Immature natural killer cell (primary cell): ENCODE measurements around the gene NDUFS1. TPM values are rescaled to one million over a fixed set of nuclear protein-coding genes. Genes with fewer than 3 reads are reported as not detected.
"Not testable (repeated sequence)": the region's sequence is repeated elsewhere in the genome, so short reads cannot be mapped to it uniquely, and the experiment has no call there.

Experiments used
- DNase-seq, 3 donors: peaks; one replicate each; pipeline ENCODE4 v3.0.0; 2022; ENCODE audit warnings: mixed read lengths in 1 of 3
- H3K27ac Mint-ChIP-seq, 6 donors: one replicate each; pipeline ENCODE4 v1.8.0; 2020; ENCODE audit warnings: mixed read lengths in 6 of 6, mild to moderate bottlenecking in 5 of 6, inconsistent platforms in 4 of 6, moderate library complexity in 3 of 6
- H3K27me3 Mint-ChIP-seq, 3 donors: one replicate each; pipeline ENCODE4 v1.8.0; 2020 to 2021; ENCODE audit warnings: low read depth in 3 of 3, mild to moderate bottlenecking in 3 of 3, mixed read lengths in 3 of 3, moderate library complexity in 3 of 3, inconsistent platforms in 1 of 3
- H3K36me3 Mint-ChIP-seq, 3 donors: one replicate each; pipeline ENCODE4 v1.8.0; 2020; ENCODE audit warnings: mixed read lengths in 3 of 3, inconsistent platforms in 2 of 3, mild to moderate bottlenecking in 2 of 3
- H3K4me1 Mint-ChIP-seq, 2 donors: one replicate each; pipeline ENCODE4 v1.8.0; 2020; ENCODE audit warnings: inconsistent platforms in 2 of 2, mild to moderate bottlenecking in 2 of 2, mixed read lengths in 2 of 2, moderate library complexity in 1 of 2
- H3K4me3 Mint-ChIP-seq, 5 donors: one replicate each; pipeline ENCODE4 v1.8.0; 2020; ENCODE audit warnings: mild to moderate bottlenecking in 5 of 5, mixed read lengths in 5 of 5, inconsistent platforms in 3 of 5, moderate library complexity in 3 of 5
- H3K9me3 Mint-ChIP-seq, 6 donors: one replicate each; pipeline ENCODE4 v1.8.0; 2020; ENCODE audit warnings: mild to moderate bottlenecking in 6 of 6, mixed read lengths in 6 of 6, inconsistent platforms in 4 of 6, moderate library complexity in 3 of 6
- polyA plus RNA-seq, 3 donors: library from polyadenylated mRNA; unstranded; fragments of 300-500 nt; fragmentation: Illumina TruSeq; gene quantifications; one replicate each; pipeline ENCODE4 v1.2.3, GENCODE V29; 2021

NDUFS1 gene
- polyA plus RNA-seq, 3 donors from 2014 or later: 30.2 to 43.3 (median 39.7) TPM

- H3K27me3 Mint-ChIP-seq, DNase-seq, H3K4me1 Mint-ChIP-seq, H3K9me3 Mint-ChIP-seq, H3K4me3 Mint-ChIP-seq, H3K27ac Mint-ChIP-seq, H3K36me3 Mint-ChIP-seq: not testable (repeated sequence)
These were observed 22.3 kb upstream of the NDUFS1 start for GRCh38 chr2:206181526-206181925.

DNA sequence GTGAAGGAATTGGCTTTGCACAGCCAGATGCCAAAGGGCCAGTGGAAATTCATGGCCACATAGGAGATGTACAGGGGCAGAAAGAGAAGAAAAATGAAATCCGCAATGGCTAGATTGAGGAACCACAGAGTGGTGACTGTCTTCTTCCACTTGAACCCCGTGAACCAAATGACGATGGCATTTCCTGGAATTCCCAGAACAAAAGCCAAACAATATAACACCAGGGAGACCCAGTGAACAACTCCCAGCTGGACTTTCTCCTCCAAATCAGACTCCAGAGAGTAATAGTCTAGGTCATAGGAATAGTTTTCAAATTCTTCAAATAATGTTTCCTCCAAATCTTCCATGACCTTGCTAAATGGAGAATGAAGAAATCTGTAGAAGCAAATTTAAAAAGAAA lies 17.7 kb upstream of the NDUFS1 start:
- Mint-ChIP-seq H3K4me3 (no peak overlapping the region), H3K9me3 (no peaks in the 10 kb centered on the region), H3K27ac (no peak overlapping the region), H3K27me3 (peaks cover 0 to 5% (median 3%) of the 10 kb centered on the region in 3 donors), H3K4me1 (no peaks in the 10 kb centered on the region), H3K36me3 (no peaks in the 10 kb centered on the region)
- DNase-seq: no peak

DNA sequence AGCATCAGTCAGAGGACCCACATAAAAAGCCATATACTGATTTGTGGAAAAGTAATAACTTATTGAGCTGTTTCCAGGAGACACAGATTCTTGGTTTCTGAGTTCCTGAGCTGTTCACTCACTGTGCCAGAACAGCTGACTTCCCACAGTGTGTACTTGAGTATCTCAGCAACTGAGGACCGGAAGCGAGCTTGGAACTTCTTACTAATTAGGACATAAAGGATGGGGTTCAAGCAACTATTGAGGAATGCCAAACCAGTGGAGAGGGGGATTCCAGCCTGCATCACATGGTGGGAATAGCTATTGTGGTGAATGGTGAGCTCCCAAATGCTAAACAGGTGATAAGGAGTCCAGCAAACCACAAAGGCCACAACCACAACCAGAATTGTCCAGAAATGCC lies 16.9 kb upstream of the NDUFS1 start:
- Mint-ChIP-seq H3K36me3 (no peaks in the 10 kb centered on the region), H3K4me3 (no peak overlapping the region), H3K4me1 (no peaks in the 10 kb centered on the region), H3K9me3 (no peaks in the 10 kb centered on the region), H3K27me3 (peaks cover 0 to 3% (median 2%) of the 10 kb centered on the region in 3 donors), H3K27ac (no peak overlapping the region)
- DNase-seq: no peak

- no peak for DNase-seq
- Mint-ChIP-seq H3K27ac (no peak overlapping the region), H3K27me3 (peaks cover 0 to 2% (median 0%) of the 10 kb centered on the region in 3 donors), H3K4me1 (no peaks in the 10 kb centered on the region), H3K36me3 (peaks cover 9 to 17% (median 11%) of the 10 kb centered on the region in 3 donors), H3K4me3 (no peak overlapping the region), H3K9me3 (no peaks in the 10 kb centered on the region)
These were observed 13.9 kb upstream of the NDUFS1 start for GRCh38 chr2:206173147-206173546.

- H3K4me1 Mint-ChIP-seq, H3K9me3 Mint-ChIP-seq, H3K4me3 Mint-ChIP-seq, H3K27me3 Mint-ChIP-seq, DNase-seq, H3K27ac Mint-ChIP-seq: not testable (repeated sequence)
- H3K36me3 Mint-ChIP-seq: peaks cover 12 to 24% (median 18%) of the 10 kb centered on the region in 3 donors
These were observed 12.6 kb upstream of the NDUFS1 start for GRCh38 chr2:206171624-206172397.

- not testable (repeated sequence) for H3K9me3 Mint-ChIP-seq, DNase-seq, H3K4me1 Mint-ChIP-seq, H3K27ac Mint-ChIP-seq, H3K4me3 Mint-ChIP-seq, H3K27me3 Mint-ChIP-seq
- H3K36me3 Mint-ChIP-seq: peaks cover 13 to 30% (median 18%) of the 10 kb centered on the region in 3 donors
These were observed 9.0 kb upstream of the NDUFS1 start for GRCh38 chr2:206168230-206168629.

- peak; percentile 19 to 26 (median 24) for DNase-seq
- Mint-ChIP-seq H3K4me1 (peaks cover 22 to 41% of the 10 kb centered on the region in 2 donors), H3K27me3 (peaks cover 5 to 6% (median 5%) of the 10 kb centered on the region in 3 donors), H3K4me3 (no peak overlapping the region), H3K27ac (peak overlapping the region in 1 of 6 donors; percentile 16), H3K36me3 (peaks cover 19 to 29% (median 23%) of the 10 kb centered on the region in 3 donors), H3K9me3 (no peaks in the 10 kb centered on the region)
These were observed 5.1 kb upstream of the NDUFS1 start for GRCh38 chr2:206164261-206164862.

GRCh38 chr2:206163251-206163880 lies 4.1 kb upstream of the NDUFS1 start:
- Mint-ChIP-seq H3K4me3 (no peak overlapping the region), H3K27ac (peak overlapping the region in 3 of 6 donors; percentile 41 to 77 (median 64)), H3K27me3 (peaks cover 9 to 13% (median 12%) of the 10 kb centered on the region in 3 donors), H3K36me3 (peaks cover 18 to 28% (median 19%) of the 10 kb centered on the region in 3 donors), H3K9me3 (no peaks in the 10 kb centered on the region), H3K4me1 (peaks cover 30 to 51% of the 10 kb centered on the region in 2 donors)
- no peak for DNase-seq

DNA sequence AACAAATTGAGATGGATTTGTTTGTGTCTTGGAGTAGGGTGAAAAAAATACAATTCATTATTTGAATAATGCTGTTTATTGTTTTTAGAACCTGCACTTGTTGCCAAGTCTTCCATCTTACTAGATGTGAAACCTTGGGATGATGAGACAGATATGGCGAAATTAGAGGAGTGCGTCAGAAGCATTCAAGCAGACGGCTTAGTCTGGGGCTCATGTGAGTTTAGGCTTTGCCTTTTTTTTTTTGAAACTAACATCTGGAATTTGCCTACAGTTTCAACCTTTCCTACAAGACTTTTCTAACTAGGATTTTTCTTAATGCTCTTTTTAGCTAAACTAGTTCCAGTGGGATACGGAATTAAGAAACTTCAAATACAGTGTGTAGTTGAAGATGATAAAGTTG lies 3.2 kb upstream of the NDUFS1 start:
- peaks cover 9 to 13% (median 12%) of the 10 kb centered on the region in 3 donors for H3K27me3 Mint-ChIP-seq
- H3K4me1 Mint-ChIP-seq: peaks cover 38 to 61% of the 10 kb centered on the region in 2 donors
- peaks cover 17 to 25% (median 19%) of the 10 kb centered on the region in 3 donors for H3K36me3 Mint-ChIP-seq
- H3K4me3 Mint-ChIP-seq, H3K9me3 Mint-ChIP-seq, DNase-seq: not testable (repeated sequence)
- peak overlapping the region in 2 of 6 donors; percentile 16 to 45 for H3K27ac Mint-ChIP-seq

DNA sequence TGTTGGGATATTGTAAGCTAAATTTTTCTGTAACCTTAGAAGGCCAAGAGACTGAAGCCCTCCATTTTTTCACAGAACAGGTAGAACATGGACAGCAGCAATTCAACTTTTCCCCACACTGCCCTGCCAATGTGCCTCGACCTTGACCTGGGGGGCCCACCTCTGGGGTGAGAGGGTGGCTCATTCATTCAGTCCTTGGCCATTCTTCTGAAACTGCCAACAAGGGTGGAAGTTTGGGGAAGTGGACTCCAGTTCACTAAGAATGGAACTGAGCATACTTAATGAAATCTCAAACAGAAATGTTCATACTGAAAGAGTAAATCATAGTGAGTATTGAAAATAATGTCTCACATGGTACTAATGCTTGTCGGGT lies 1.5 kb upstream of the NDUFS1 start:
- Mint-ChIP-seq H3K9me3 (no peaks in the 10 kb centered on the region), H3K4me3 (peak overlapping the region; percentile 91 to 100 (median 99)), H3K27me3 (peaks cover 9 to 13% (median 12%) of the 10 kb centered on the region in 3 donors), H3K4me1 (peaks cover 46 to 71% of the 10 kb centered on the region in 2 donors), H3K36me3 (peaks cover 8 to 20% (median 16%) of the 10 kb centered on the region in 3 donors), H3K27ac (peak overlapping the region; percentile 78 to 99 (median 98))
- DNase-seq: no peak

- Mint-ChIP-seq H3K9me3 (no peaks in the 10 kb centered on the region), H3K4me1 (peaks cover 46 to 71% of the 10 kb centered on the region in 2 donors), H3K27me3 (peaks cover 9 to 13% (median 12%) of the 10 kb centered on the region in 3 donors), H3K27ac (peak overlapping the region; percentile 87 to 99 (median 98)), H3K36me3 (peaks cover 8 to 20% (median 16%) of the 10 kb centered on the region in 3 donors), H3K4me3 (peak overlapping the region; percentile 91 to 100 (median 99))
- DNase-seq: no peak
These were observed 1.0 kb upstream of the NDUFS1 start for GRCh38 chr2:206160125-206160806.

DNA sequence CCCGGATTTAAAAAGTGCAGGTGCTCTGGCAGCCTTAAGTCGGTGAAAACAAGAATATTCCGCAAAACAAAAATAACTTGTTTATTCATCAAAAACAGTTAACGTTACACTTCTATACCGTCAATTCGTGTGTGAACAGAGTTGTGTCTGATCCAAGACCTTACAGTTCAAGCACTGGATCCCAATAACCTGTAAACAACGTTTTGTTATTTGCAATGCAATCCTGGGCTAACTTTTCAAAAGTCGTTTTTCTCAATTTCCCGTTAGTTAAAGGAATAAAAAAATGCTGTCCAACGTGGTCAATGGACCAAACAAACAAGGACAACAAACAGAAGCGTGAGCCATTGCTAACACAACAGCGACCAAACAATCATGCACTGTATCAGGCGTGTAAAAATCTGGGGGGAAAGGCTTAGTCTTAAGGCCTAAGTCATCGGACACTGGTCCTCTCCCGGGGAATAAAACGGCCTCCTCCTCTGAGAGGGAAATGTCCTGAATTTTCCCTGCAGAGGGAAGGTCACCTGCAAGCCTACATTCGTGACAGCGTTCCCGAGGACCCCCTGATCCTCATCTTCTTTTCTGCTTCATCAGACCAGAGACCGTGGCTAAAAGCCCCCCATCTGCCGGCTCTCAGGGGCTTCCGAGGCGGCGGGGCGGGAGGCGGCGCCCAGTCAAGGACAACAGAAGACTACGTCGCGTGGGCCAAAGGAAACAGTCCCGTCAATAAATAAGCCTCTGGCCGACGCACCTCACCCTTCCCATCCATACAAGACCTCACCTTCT lies 490 bp downstream of the NDUFS1 start:
- H3K4me1 Mint-ChIP-seq: peaks cover 50 to 72% of the 10 kb centered on the region in 2 donors
- DNase-seq: no peak
- peaks cover 8 to 20% (median 16%) of the 10 kb centered on the region in 3 donors for H3K36me3 Mint-ChIP-seq
- no peaks in the 10 kb centered on the region for H3K9me3 Mint-ChIP-seq
- peak overlapping the region; percentile 98 to 99 (median 99) for H3K27ac Mint-ChIP-seq
- peaks cover 9 to 13% (median 12%) of the 10 kb centered on the region in 3 donors for H3K27me3 Mint-ChIP-seq
- H3K4me3 Mint-ChIP-seq: peak overlapping the region; percentile 91 to 100 (median 99)

- Mint-ChIP-seq H3K4me3 (peak overlapping the region; percentile 7 to 100 (median 60)), H3K36me3 (peaks cover 5 to 11% (median 7%) of the 10 kb centered on the region in 3 donors), H3K4me1 (peaks cover 47 to 66% of the 10 kb centered on the region in 2 donors), H3K27me3 (peaks cover 9 to 13% (median 12%) of the 10 kb centered on the region in 3 donors), H3K27ac (peak overlapping the region in 2 of 6 donors; percentile 4 to 58)
- H3K9me3 Mint-ChIP-seq, DNase-seq: not testable (repeated sequence)
These were observed 2.2 kb downstream of the NDUFS1 start for GRCh38 chr2:206157014-206157413.
